IPS-15b (cell line): ENCODE data around the gene MYO10.

Experiments
- H3K27me3 ChIP-seq: one replicate; pipeline ENCODE4 v1.6.1; 2013; ENCODE audit warnings: low read length; ENCODE audit not compliant: control insufficient read depth, insufficient read depth
- H3K36me3 ChIP-seq: one replicate; pipeline ENCODE4 v1.6.1; 2013; ENCODE audit warnings: low read length; ENCODE audit not compliant: control insufficient read depth, insufficient read depth
- H3K4me1 ChIP-seq: one replicate; pipeline ENCODE4 v1.6.1; 2013; ENCODE audit warnings: mild to moderate bottlenecking, low read length; ENCODE audit not compliant: control insufficient read depth, insufficient read depth
- H3K4me3 ChIP-seq: one replicate; pipeline ENCODE4 v1.5.1; 2013; ENCODE audit warnings: low read depth, low read length
- H3K9ac ChIP-seq: one replicate; pipeline ENCODE4 v1.6.1; 2013; ENCODE audit warnings: low read depth, mild to moderate bottlenecking, low read length
- H3K9me3 ChIP-seq: one replicate; pipeline ENCODE4 v1.6.1; 2013; ENCODE audit warnings: mild to moderate bottlenecking, low read length; ENCODE audit not compliant: control insufficient read depth, insufficient read depth

The MYO10 gene

GRCh38 chr5:16864631-16865131 is 71.4 kb downstream of the MYO10 start:
- H3K4me1 ChIP-seq = peaks cover 41% of the 10 kb centered on the region
- H3K36me3 ChIP-seq = no peaks in the 10 kb centered on the region
- no peak overlapping the region for H3K9ac ChIP-seq
- H3K27me3 ChIP-seq = no peaks in the 10 kb centered on the region
- no peaks in the 10 kb centered on the region for H3K9me3 ChIP-seq
- no peak overlapping the region for H3K4me3 ChIP-seq

- Histone ChIP-seq H3K4me1 (peaks cover 41% of the 10 kb centered on the region), H3K4me3 (no peak overlapping the region), H3K9me3 (no peaks in the 10 kb centered on the region), H3K9ac (no peak overlapping the region), H3K36me3 (no peaks in the 10 kb centered on the region), H3K27me3 (no peaks in the 10 kb centered on the region)
Observed at GRCh38 chr5:16863469-16863946, 72.6 kb downstream of the MYO10 start.

- no peaks in the 10 kb centered on the region for H3K27me3 ChIP-seq
- H3K36me3 ChIP-seq = no peaks in the 10 kb centered on the region
- H3K9me3 ChIP-seq = no peaks in the 10 kb centered on the region
- H3K4me3 ChIP-seq = no peak overlapping the region
- H3K4me1 ChIP-seq = peaks cover 40% of the 10 kb centered on the region
- no peak overlapping the region for H3K9ac ChIP-seq
Observed at GRCh38 chr5:16862777-16863176, 73.3 kb downstream of the MYO10 start.

DNA sequence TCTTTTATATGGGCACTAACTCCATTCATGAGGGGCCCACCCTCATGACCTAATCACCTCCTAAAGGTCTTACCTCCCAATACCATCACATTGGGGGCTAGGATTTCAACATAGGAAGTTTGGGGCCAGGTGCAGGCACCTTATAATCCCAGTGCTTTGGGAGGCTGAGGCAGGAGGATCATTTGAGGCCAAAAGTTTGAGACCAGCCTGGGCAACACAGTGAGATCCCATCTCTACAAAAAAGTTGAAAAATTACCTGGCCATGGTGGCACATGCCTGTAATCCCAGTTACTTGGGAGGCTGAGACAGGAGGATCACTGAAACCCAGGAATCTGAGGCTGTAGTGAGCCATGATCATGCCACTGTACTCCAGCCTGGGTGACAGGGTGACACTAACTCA is 76.7 kb downstream of the MYO10 start:
- Histone ChIP-seq H3K9me3 (no peaks in the 10 kb centered on the region), H3K36me3 (no peaks in the 10 kb centered on the region), H3K4me3 (no peak overlapping the region), H3K27me3 (no peaks in the 10 kb centered on the region), H3K4me1 (peaks cover 26% of the 10 kb centered on the region), H3K9ac (no peak overlapping the region)

DNA sequence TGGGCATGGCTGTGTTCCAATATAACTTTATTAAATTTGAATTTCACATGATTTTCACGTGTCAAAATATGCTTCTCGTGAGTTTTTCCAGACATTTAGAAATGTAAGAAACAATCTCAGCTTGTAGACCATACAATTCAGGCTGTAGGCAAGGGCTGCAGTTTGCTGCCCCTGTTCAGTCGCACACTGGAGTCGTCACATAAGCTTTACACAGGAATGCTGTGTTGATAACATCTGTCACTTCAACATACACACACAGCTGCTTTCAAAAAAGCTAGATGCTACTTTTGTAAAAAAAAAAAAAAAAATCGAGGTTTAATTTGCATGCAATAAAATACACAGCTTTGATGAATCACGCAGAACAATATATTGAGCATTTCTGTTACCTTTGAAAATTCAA is 77.9 kb downstream of the MYO10 start:
- no peaks in the 10 kb centered on the region for H3K36me3 ChIP-seq
- no peaks in the 10 kb centered on the region for H3K27me3 ChIP-seq
- H3K4me1 ChIP-seq = peaks cover 23% of the 10 kb centered on the region
- no peak overlapping the region for H3K4me3 ChIP-seq
- H3K9me3 ChIP-seq = no peaks in the 10 kb centered on the region
- no peak overlapping the region for H3K9ac ChIP-seq

DNA sequence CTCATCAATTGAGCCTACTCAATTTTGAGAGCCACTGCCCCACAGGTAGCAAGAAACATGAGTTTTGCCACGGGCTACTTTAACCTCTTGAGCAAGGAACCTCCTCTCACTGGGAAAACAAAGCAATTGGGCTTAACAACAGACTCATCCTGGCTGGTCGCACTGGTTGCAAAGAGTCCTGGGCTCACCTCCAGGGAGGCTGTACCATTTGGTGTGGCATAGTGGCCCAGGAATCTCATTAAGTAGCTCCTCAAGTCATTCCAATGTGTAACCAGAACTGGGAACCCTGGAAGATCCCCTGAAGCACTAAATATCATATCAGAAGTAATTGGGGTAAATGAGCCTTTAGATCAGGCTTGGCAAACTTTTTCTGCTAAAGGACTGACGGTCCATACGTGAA is 78.5 kb downstream of the MYO10 start:
- Histone ChIP-seq H3K9ac (no peak overlapping the region), H3K36me3 (no peaks in the 10 kb centered on the region), H3K4me3 (no peak overlapping the region), H3K27me3 (no peaks in the 10 kb centered on the region), H3K9me3 (no peaks in the 10 kb centered on the region), H3K4me1 (peaks cover 21% of the 10 kb centered on the region)

DNA sequence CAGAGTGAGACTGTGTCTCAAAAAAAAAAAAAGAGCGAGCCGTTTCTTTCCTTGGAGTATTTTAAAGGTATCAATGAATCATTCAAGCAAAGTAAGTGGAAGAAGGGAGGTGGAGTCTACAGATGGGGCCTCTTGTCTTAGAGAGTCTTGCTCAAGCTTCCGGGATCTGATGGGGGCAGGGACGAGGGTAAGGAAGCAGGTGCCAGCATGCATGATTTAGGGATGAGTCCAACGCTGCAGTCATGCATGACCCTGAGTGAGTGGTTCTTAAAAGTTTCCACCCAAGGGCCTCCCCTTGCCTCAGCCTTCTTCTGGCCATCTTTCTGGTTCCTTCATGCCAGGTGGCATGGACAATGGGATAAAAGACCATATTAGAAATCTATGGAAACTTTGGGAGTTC is 79.6 kb downstream of the MYO10 start:
- H3K4me3 ChIP-seq = no peak overlapping the region
- H3K27me3 ChIP-seq = no peaks in the 10 kb centered on the region
- H3K9ac ChIP-seq = no peak overlapping the region
- H3K4me1 ChIP-seq = peaks cover 21% of the 10 kb centered on the region
- no peaks in the 10 kb centered on the region for H3K9me3 ChIP-seq
- H3K36me3 ChIP-seq = no peaks in the 10 kb centered on the region

DNA sequence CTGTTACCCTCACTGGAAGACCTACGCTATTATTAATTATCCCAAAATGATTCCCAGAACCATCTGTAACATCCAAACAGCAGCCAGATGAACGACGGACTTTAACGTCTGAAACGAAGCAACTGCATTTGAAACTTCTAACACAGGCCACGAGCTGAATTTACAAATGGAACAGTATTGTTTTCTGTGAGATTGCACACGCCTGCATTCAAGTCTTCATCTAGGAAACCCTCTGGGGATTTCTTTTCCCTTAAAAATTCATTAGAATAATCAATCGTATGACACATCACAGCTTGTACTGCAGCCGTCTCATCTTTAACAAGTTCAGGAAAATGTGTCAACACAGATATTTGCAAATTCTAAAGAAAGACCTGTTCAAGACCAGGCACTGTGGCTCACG is 80.2 kb downstream of the MYO10 start:
- Histone ChIP-seq H3K36me3 (no peaks in the 10 kb centered on the region), H3K9ac (no peak overlapping the region), H3K4me1 (peaks cover 21% of the 10 kb centered on the region), H3K9me3 (no peaks in the 10 kb centered on the region), H3K4me3 (no peak overlapping the region), H3K27me3 (no peaks in the 10 kb centered on the region)

DNA sequence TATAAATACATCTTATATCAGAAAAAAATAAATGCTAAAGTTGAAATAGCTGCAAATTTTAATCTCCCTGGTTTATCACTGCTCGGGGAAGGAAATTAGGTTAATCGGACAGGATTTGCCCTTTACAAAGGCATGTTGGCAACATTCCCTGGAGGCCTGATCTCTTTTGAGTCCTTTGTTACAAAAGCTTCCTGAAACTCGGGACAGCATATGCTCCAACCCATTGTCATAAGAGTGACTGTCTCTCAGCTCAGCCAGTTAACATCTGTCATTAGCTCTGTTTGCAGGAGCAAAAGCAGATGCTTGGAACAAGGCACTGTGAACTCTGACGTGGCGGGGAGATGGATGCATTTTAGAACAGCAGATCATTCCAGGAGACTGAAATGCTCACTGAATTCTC is 80.6 kb downstream of the MYO10 start:
- H3K9ac ChIP-seq = no peak overlapping the region

GRCh38 chr5:16854351-16854750 is 81.7 kb downstream of the MYO10 start:
- H3K27me3 ChIP-seq = no peaks in the 10 kb centered on the region
- H3K9me3 ChIP-seq = no peaks in the 10 kb centered on the region
- H3K4me1 ChIP-seq = peaks cover 13% of the 10 kb centered on the region
- no peak overlapping the region for H3K9ac ChIP-seq
- H3K36me3 ChIP-seq = no peaks in the 10 kb centered on the region
- H3K4me3 ChIP-seq = no peak overlapping the region

More for the DNA sequence above, 80.6 kb downstream of the MYO10 start:
- H3K4me3 ChIP-seq = no peak overlapping the region
- H3K9me3 ChIP-seq = no peaks in the 10 kb centered on the region
- no peaks in the 10 kb centered on the region for H3K27me3 ChIP-seq
- no peaks in the 10 kb centered on the region for H3K36me3 ChIP-seq
- peaks cover 17% of the 10 kb centered on the region for H3K4me1 ChIP-seq

GRCh38 chr5:16853518-16853917 is 82.6 kb downstream of the MYO10 start:
- Histone ChIP-seq H3K4me3 (no peak overlapping the region), H3K9ac (no peak overlapping the region), H3K27me3 (no peaks in the 10 kb centered on the region), H3K4me1 (peaks cover 13% of the 10 kb centered on the region), H3K36me3 (no peaks in the 10 kb centered on the region), H3K9me3 (no peaks in the 10 kb centered on the region)

- no peak overlapping the region for H3K4me3 ChIP-seq
- H3K27me3 ChIP-seq = no peaks in the 10 kb centered on the region
- no peaks in the 10 kb centered on the region for H3K36me3 ChIP-seq
- H3K9ac ChIP-seq = no peak overlapping the region
- H3K4me1 ChIP-seq = peaks cover 13% of the 10 kb centered on the region
- no peaks in the 10 kb centered on the region for H3K9me3 ChIP-seq
Observed at GRCh38 chr5:16852251-16853005, 83.7 kb downstream of the MYO10 start.
